GM12878 (cell line): ENCODE results near the gene ASB15. TPM values are rescaled to one million over a fixed set of nuclear protein-coding genes. Genes with fewer than 3 reads are reported as not detected.
A peak's percentile ranks its signal among the peaks of the same experiment; 100 is the strongest.

Experiments used
- ATAC-seq: fragments of 200-7000 bp; cut with Tn5 transposase; 3 replicates; pipeline ENCODE4 v1.9.1; 2020; ENCODE audit warnings: mild to moderate bottlenecking, moderate library complexity
- BruUV-seq: library from RNA; stranded (reverse); fragments of 400-500 nt; replicated peaks from 2 replicates; lab custom pipeline; 2021; lab: Mats Ljungman, UMichigan
- CTCF ChIA-PET: fragments of 300-600 bp; sonication (Branson Sonifier 250); formaldehyde crosslinking; extraction: SDS; loops from one replicate; lab custom pipeline; 2021; ENCODE audit warnings: inconsistent platforms; lab: Yijun Ruan, JAX
- POLR2A ChIA-PET: fragments of 350-600 bp; formaldehyde crosslinking; extraction: SDS; loops from one replicate; lab custom pipeline; 2021; ENCODE audit warnings: inconsistent platforms; lab: Charles Lee
- RAD21 ChIA-PET: fragments of 300-600 bp; sonication (Branson Sonifier 250); formaldehyde crosslinking; loops from one replicate; lab custom pipeline; 2023; ENCODE audit warnings: antibody characterized with exemption; ENCODE audit not compliant: unreplicated experiment; lab: Charles Lee
- SMC1A ChIA-PET: fragments of 300-600 bp; sonication (Branson Sonifier 250); formaldehyde crosslinking; loops from one replicate; lab custom pipeline; 2023; ENCODE audit not compliant: unreplicated experiment, uncharacterized antibody; lab: Charles Lee
- DNase-seq: peaks from one replicate; pipeline ENCODE4 v3.0.0-alpha.2; 2011; ENCODE audit warnings: low read depth, low spot score
- FAIRE-seq: peaks from 3 replicates; lab custom pipeline; 2011; peaks lifted over from hg19 to GRCh38; lab: Jason Lieb, UNC
- H2AFZ ChIP-seq: 2 replicates; pipeline ENCODE4 v1.6.0; 2011; ENCODE audit warnings: low read depth, low read length, control low read depth; ENCODE audit not compliant: control insufficient read depth
- H3K27ac ChIP-seq: 2 replicates; pipeline ENCODE4 v1.5.1; 2011; ENCODE audit warnings: control low read depth; ENCODE audit not compliant: control insufficient read depth, insufficient read depth
- H3K27me3 ChIP-seq, 2 experiments: replicated peaks in 1 of 2; 2 replicates each; pipeline versions ENCODE4 v1.6.0 to v1.6.1; 2011; ENCODE audit warnings: low read length in 1 of 2; ENCODE audit not compliant: control insufficient read depth in 2 of 2, insufficient read depth in 2 of 2
- H3K36me3 ChIP-seq, 2 experiments: 2 replicates each; pipeline ENCODE4 v1.5.1; 2011; ENCODE audit warnings: low read length in 1 of 2; ENCODE audit not compliant: control insufficient read depth in 2 of 2, insufficient read depth in 2 of 2
- H3K4me1 ChIP-seq: 2 replicates; pipeline ENCODE4 v1.6.1; 2011; ENCODE audit warnings: mild to moderate bottlenecking, low read length, moderate library complexity, mixed read lengths; ENCODE audit not compliant: control insufficient read depth, insufficient read depth
- H3K4me2 ChIP-seq: 2 replicates; pipeline ENCODE4 v1.6.0; 2011; ENCODE audit warnings: control low read depth; ENCODE audit not compliant: control insufficient read depth, insufficient read depth
- H3K4me3 ChIP-seq: fragments of 200-600 bp; sonication (generic); 2 replicates; pipeline ENCODE4 v1.5.1; 2016
- H3K79me2 ChIP-seq: 2 replicates; pipeline ENCODE4 v1.6.0; 2011; ENCODE audit warnings: low read length; ENCODE audit not compliant: control insufficient read depth, insufficient read depth
- H3K9ac ChIP-seq: 2 replicates; pipeline ENCODE4 v1.8.0; 2011; ENCODE audit warnings: low read length, control low read depth, mixed read lengths; ENCODE audit not compliant: control insufficient read depth, insufficient read depth
- H3K9me3 ChIP-seq: replicated peaks from 3 replicates; pipeline ENCODE4 v1.5.1; 2011; ENCODE audit warnings: mild to moderate bottlenecking, low read length; ENCODE audit not compliant: control insufficient read depth, insufficient read depth
- H4K20me1 ChIP-seq: 2 replicates; pipeline ENCODE4 v1.6.0; 2011; ENCODE audit not compliant: control insufficient read depth, insufficient read depth
- CREB1 ChIP-seq: IDR thresholded peaks from 2 replicates; pipeline ENCODE4 v1.6.1; 2012; ENCODE audit warnings: low read depth, mild to moderate bottlenecking, inconsistent platforms
- NFYB ChIP-seq: IDR thresholded peaks from 2 replicates; pipeline ENCODE4 v1.6.1; 2011; ENCODE audit warnings: low read depth, mild to moderate bottlenecking, low read length, improper control_type of control experiment, moderate library complexity; ENCODE audit not compliant: insufficient read depth
- RAD21 ChIP-seq: IDR thresholded peaks from 2 replicates; pipeline ENCODE4 v1.6.1; 2011; ENCODE audit warnings: mild to moderate bottlenecking, low read depth, low read length, moderate library complexity; ENCODE audit not compliant: insufficient read depth
- YY1 ChIP-seq: IDR thresholded peaks from 2 replicates; pipeline ENCODE4 v1.6.1; 2011; ENCODE audit warnings: low read depth, mild to moderate bottlenecking, low read length
- ZBTB11 ChIP-seq: fragments of 450-650 bp; formaldehyde crosslinking; IDR thresholded peaks from 2 replicates; pipeline ENCODE4 v1.5.0; 2022; ENCODE audit warnings: mild to moderate bottlenecking, missing genetic modification characterization
- WGBS: methylation state at CpG from one replicate; pipeline ENCODE4 v1.1.6; 2016; ENCODE audit warnings: low lambda C conversion rate; ENCODE audit not compliant: insufficient replicate concordance, insufficient coverage; ENCODE audit errors: missing lambda C conversion rate; 5-methylcytosine and 5-hydroxymethylcytosine counted together
- in situ Hi-C: fragments of 300-500 bp; cut with MboI; formaldehyde crosslinking; loops from 9 replicates; pipeline ENCODE4 v1.14.3; 2018; ENCODE audit warnings: mixed read lengths
- intact Hi-C: fragments of 100-400 bp; cut with micrococcal nuclease; formaldehyde crosslinking; loops from one replicate; pipeline ENCODE4 v1.14.2; 2022; ENCODE audit not compliant: unreplicated experiment
- polyA plus RNA-seq, 11 experiments: library from polyadenylated mRNA; depleted of rRNA in 4 of 11; unstranded in 6 of 11; stranded (reverse) in 5 of 11; fragments of >200 nt; fragmentation: Nextera tagmentation in 4 of 11; fragmentation: Illumina TruSeq in 1 of 11; extraction: Ambion mirVana in 4 of 11; extraction: Trizol in 1 of 11; gene quantifications; 1 replicate in 1 of 11; 2 replicates in 10 of 11; pipeline versions ENCODE4 v1.2.1 to v1.2.3, GENCODE V29; 2011 to 2016; ENCODE audit warnings: inconsistent platforms in 2 of 11, missing spikeins in 2 of 11, low read depth in 1 of 11
- total RNA-seq, 4 experiments: library from RNA; depleted of rRNA in 3 of 4; stranded (reverse); fragments of >200 nt in 3 of 4; fragmentation: Illumina TruSeq in 1 of 4; extraction: Trizol in 1 of 4; gene quantifications; 2 replicates each; pipeline versions ENCODE4 v1.2.1 to v1.2.3, GENCODE V29; 2013 to 2021
- TF ChIP-seq, protein P1 (sequence below), 3 experiments: IDR thresholded peaks in 2 of 3; conservative IDR thresholded peaks in 1 of 3; 2 replicates each; pipeline ENCODE4 v1.5.1; 2011; ENCODE audit warnings: low read depth in 3 of 3, low read length in 3 of 3, mild to moderate bottlenecking in 3 of 3, control low read depth in 2 of 3, moderate library complexity in 2 of 3, inconsistent platforms in 1 of 3, mixed read lengths in 1 of 3; ENCODE audit not compliant: control insufficient read depth in 2 of 3, insufficient read depth in 1 of 3; ENCODE audit errors: extremely low read depth in 1 of 3

The ASB15 gene
- total and polyA plus RNA-seq, 10 of the 15 experiments (the other 5 are each of a cell fraction or from before 2014, with no cell fraction given) = not detected

GRCh38 chr7:123682690-123683089, 81.1 kb downstream of the ASB15 start (continued):
- no peak for TF ChIP-seq ZBTB11
- TF ChIP-seq RAD21 = peak; percentile 74
- no peak for TF ChIP-seq YY1
- TF ChIP-seq NFYB = no peak
- TF ChIP-seq, protein P1, sequence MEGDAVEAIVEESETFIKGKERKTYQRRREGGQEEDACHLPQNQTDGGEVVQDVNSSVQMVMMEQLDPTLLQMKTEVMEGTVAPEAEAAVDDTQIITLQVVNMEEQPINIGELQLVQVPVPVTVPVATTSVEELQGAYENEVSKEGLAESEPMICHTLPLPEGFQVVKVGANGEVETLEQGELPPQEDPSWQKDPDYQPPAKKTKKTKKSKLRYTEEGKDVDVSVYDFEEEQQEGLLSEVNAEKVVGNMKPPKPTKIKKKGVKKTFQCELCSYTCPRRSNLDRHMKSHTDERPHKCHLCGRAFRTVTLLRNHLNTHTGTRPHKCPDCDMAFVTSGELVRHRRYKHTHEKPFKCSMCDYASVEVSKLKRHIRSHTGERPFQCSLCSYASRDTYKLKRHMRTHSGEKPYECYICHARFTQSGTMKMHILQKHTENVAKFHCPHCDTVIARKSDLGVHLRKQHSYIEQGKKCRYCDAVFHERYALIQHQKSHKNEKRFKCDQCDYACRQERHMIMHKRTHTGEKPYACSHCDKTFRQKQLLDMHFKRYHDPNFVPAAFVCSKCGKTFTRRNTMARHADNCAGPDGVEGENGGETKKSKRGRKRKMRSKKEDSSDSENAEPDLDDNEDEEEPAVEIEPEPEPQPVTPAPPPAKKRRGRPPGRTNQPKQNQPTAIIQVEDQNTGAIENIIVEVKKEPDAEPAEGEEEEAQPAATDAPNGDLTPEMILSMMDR (IDR thresholded peaks at IDR 0.05 in 2 of 3, conservative IDR thresholded peaks at IDR 0.05 in 1 of 3; ENCODE audit: control insufficient read depth in 2 of 3, extremely low read depth in 1 of 3, insufficient read depth in 1 of 3, low read depth in 3 of 3, low read length in 3 of 3) = peak; percentile 35 to 61 (median 46); a peak in 5 of 6 replicates
- TF ChIP-seq, all 136 proteins: peak for 3

- DNase-seq (no peak), ATAC-seq (no peak), FAIRE-seq (no peak)
- H3K4me3 ChIP-seq = no peak overlapping the region
- TF ChIP-seq CREB1 = no peak
- no peak overlapping the region for H3K9ac ChIP-seq
- no TSS peak for BruUV-seq
- H3K4me2 ChIP-seq = no peak overlapping the region
- no peaks in the 10 kb centered on the region for H3K27me3 ChIP-seq
- intact Hi-C loops (no loop called here), in situ Hi-C loops (loop anchor here (5.0 kb wide), 1 partner anchor 185 kb away; no protein-coding TSS in a partner anchor)
- ChIA-PET CTCF (interaction anchor here (1.1 to 1.7 kb wide), 2 partner anchors 111 to 178 kb away, joined by 5 read pairs; no protein-coding TSS in a partner anchor), POLR2A (no interaction called here), SMC1A (no interaction called here), RAD21 (interaction anchor here (1.2 kb wide), 1 partner anchor 193 kb away, joined by 3 read pairs; no protein-coding TSS in a partner anchor)
- peaks cover 0 to 19% of the 10 kb centered on the region in 2 experiments; a peak in 1 of 4 replicates for H3K36me3 ChIP-seq
- H3K4me1 ChIP-seq = no peaks in the 10 kb centered on the region
- no peak overlapping the region for H2AFZ ChIP-seq
- no peak overlapping the region for H3K27ac ChIP-seq
- H3K9me3 ChIP-seq = no peaks in the 10 kb centered on the region
- H3K79me2 ChIP-seq = no peaks in the 10 kb centered on the region
- 100% methylated on average over 2 of the region's 2 CpGs for WGBS
- no peaks in the 10 kb centered on the region for H4K20me1 ChIP-seq
These were observed 85.5 kb downstream of the ASB15 start for GRCh38 chr7:123687161-123687560.
